GM12872 (cell line): ENCODE measurements around the gene ADD2.

Source experiments
- CTCF ChIP-seq: IDR thresholded peaks from 3 replicates; pipeline ENCODE4 v1.5.1; 2011; ENCODE audit warnings: low read depth, mild to moderate bottlenecking, low read length, moderate library complexity; ENCODE audit not compliant: insufficient read depth

ADD2 gene

GRCh38 chr2:70680735-70681134 is 87.3 kb downstream of the ADD2 start:
- TF ChIP-seq CTCF: no peak

GRCh38 chr2:70679259-70679658 is 88.7 kb downstream of the ADD2 start:
- TF ChIP-seq CTCF: no peak

- TF ChIP-seq CTCF: no peak
Measured at GRCh38 chr2:70678576-70679143, 89.3 kb downstream of the ADD2 start.

GRCh38 chr2:70676301-70677035 is 91.5 kb downstream of the ADD2 start:
- no peak for TF ChIP-seq CTCF

GRCh38 chr2:70675862-70676261 is 92.1 kb downstream of the ADD2 start:
- TF ChIP-seq CTCF: no peak

GRCh38 chr2:70674636-70675430 is 93.2 kb downstream of the ADD2 start:
- no peak for TF ChIP-seq CTCF

GRCh38 chr2:70673041-70673647 is 94.9 kb downstream of the ADD2 start:
- TF ChIP-seq CTCF: no peak
